LHCN-M2 (cell line): ENCODE data around the gene EPHA8. TPM values are rescaled to one million over a fixed set of nuclear protein-coding genes. Genes with fewer than 3 reads are reported as not detected.

Source experiments
- DNase-seq: peaks from one replicate; pipeline ENCODE4 v3.0.0-alpha.2; 2012; ENCODE audit warnings: low read depth
- total RNA-seq: library from RNA; depleted of rRNA; stranded (reverse); fragments of >200 nt; gene quantifications from 2 replicates; pipeline ENCODE4 v1.2.3, GENCODE V29; 2014

Gene EPHA8
- total RNA-seq, 1 experiment from 2014 or later, result not detected

- peak; percentile 57 for DNase-seq
These were observed 26.8 kb upstream of the EPHA8 start for GRCh38 chr1:22536506-22536905.

GRCh38 chr1:22537441-22538139 is 25.7 kb upstream of the EPHA8 start:
- DNase-seq, result no peak

- DNase-seq, result no peak
These were observed 23.7 kb upstream of the EPHA8 start for GRCh38 chr1:22539510-22540118.

GRCh38 chr1:22540337-22540736 is 23.0 kb upstream of the EPHA8 start:
- no peak for DNase-seq

GRCh38 chr1:22542886-22543285 is 20.4 kb upstream of the EPHA8 start:
- DNase-seq, result no peak

GRCh38 chr1:22543679-22544078 is 19.6 kb upstream of the EPHA8 start:
- DNase-seq, result no peak

GRCh38 chr1:22544606-22545005 is 18.7 kb upstream of the EPHA8 start:
- no peak for DNase-seq

GRCh38 chr1:22545141-22545540 is 18.1 kb upstream of the EPHA8 start:
- no peak for DNase-seq

- DNase-seq, result no peak
These were observed 16.0 kb upstream of the EPHA8 start for GRCh38 chr1:22547186-22547817.

- no peak for DNase-seq
These were observed 15.3 kb upstream of the EPHA8 start for GRCh38 chr1:22547818-22548462.

GRCh38 chr1:22550021-22550420 is 13.3 kb upstream of the EPHA8 start:
- DNase-seq, result no peak

- DNase-seq, result no peak
These were observed 11.7 kb upstream of the EPHA8 start for GRCh38 chr1:22551591-22551990.

- DNase-seq, result no peak
These were observed 11.3 kb upstream of the EPHA8 start for GRCh38 chr1:22552021-22552420.

GRCh38 chr1:22553104-22553880 is 10.0 kb upstream of the EPHA8 start:
- no peak for DNase-seq

- DNase-seq, result no peak
These were observed 9.2 kb upstream of the EPHA8 start for GRCh38 chr1:22553991-22554522.

GRCh38 chr1:22555371-22555656 is 8.0 kb upstream of the EPHA8 start:
- DNase-seq, result no peak

GRCh38 chr1:22556391-22557104 is 6.7 kb upstream of the EPHA8 start:
- DNase-seq, result no peak

GRCh38 chr1:22557341-22557950 is 5.8 kb upstream of the EPHA8 start:
- DNase-seq, result no peak

GRCh38 chr1:22563671-22564602 is 648 bp downstream of the EPHA8 start:
- DNase-seq, result no peak
